Esophagus muscularis mucosa (tissue), 4 donors: ENCODE results near the gene RIC1. TPM values are rescaled to one million over a fixed set of nuclear protein-coding genes. Genes with fewer than 3 reads are reported as not detected.
"Not testable (repeated sequence)": the region's sequence is repeated elsewhere in the genome, so short reads cannot be mapped to it uniquely, and the experiment has no call there.

Source experiments
- DNase-seq: peaks from one replicate; pipeline ENCODE4 v3.0.0-alpha.2; 2017; ENCODE audit errors: extremely low spot score
- H3K27ac ChIP-seq, 4 donors: fragments of 200-600 bp; sonication (generic); replicated peaks in 1 of 4; 1 replicate in 3 of 4; 2 replicates in 1 of 4; pipeline ENCODE4 v1.5.1; 2016 to 2019; ENCODE audit warnings: mild to moderate bottlenecking in 1 of 4
- H3K27me3 ChIP-seq, 4 donors: fragments of 200-600 bp; sonication (generic); one replicate each; pipeline versions ENCODE4 v1.5.1 to v1.6.0; 2016 to 2019
- H3K36me3 ChIP-seq, 4 donors: fragments of 200-600 bp; sonication (generic); one replicate each; pipeline ENCODE4 v1.5.1; 2016 to 2019
- H3K4me1 ChIP-seq, 4 donors: fragments of 200-600 bp; sonication (generic); one replicate each; pipeline ENCODE4 v1.5.1; 2016 to 2019
- H3K4me3 ChIP-seq, 4 donors: fragments of 200-600 bp; sonication (generic); 1 replicate in 2 of 4; 2 replicates in 2 of 4; pipeline ENCODE4 v1.5.1; 2016 to 2019; ENCODE audit warnings: mild to moderate bottlenecking in 4 of 4, moderate library complexity in 1 of 4
- H3K9me3 ChIP-seq, 4 donors: fragments of 200-600 bp; sonication (generic); 1 replicate in 3 of 4; 2 replicates in 1 of 4; pipeline ENCODE4 v1.5.1; 2016 to 2019
- CTCF ChIP-seq, 3 experiments: fragments of 200-600 bp in 2 of 3; fragments of 450-650 bp in 1 of 3; sonication (generic) in 2 of 3; IDR thresholded peaks; one replicate each; pipeline ENCODE4 v1.5.1; 2017 to 2019; ENCODE audit warnings: antibody characterized with exemption in 3 of 3, mild to moderate bottlenecking in 2 of 3, moderate library complexity in 1 of 3
- EP300 ChIP-seq: sonication (generic); formaldehyde crosslinking; IDR thresholded peaks from one replicate; pipeline ENCODE4 v1.6.1; 2017; ENCODE audit warnings: antibody characterized with exemption
- POLR2A ChIP-seq: fragments of 450-650 bp; IDR thresholded peaks from one replicate; pipeline ENCODE4 v1.6.1; 2017; ENCODE audit warnings: antibody characterized with exemption, moderate library complexity, mild to moderate bottlenecking, low read depth
- POLR2AphosphoS5 ChIP-seq, 2 donors: sonication (generic); formaldehyde crosslinking; IDR thresholded peaks; one replicate each; pipeline ENCODE4 v1.6.1; 2017; ENCODE audit warnings: antibody characterized with exemption in 2 of 2
- WGBS: methylation state at CpG from one replicate; pipeline ENCODE4 v1.1.5; 2018; 5-methylcytosine and 5-hydroxymethylcytosine counted together
- intact Hi-C: fragments of 100-400 bp; cut with DNase I; formaldehyde crosslinking; loops from one replicate; pipeline ENCODE4 v1.15.1; 2023
- total RNA-seq, 4 donors: library from RNA; depleted of rRNA; stranded (reverse); fragments of >200 nt; gene quantifications; one replicate each; pipeline versions ENCODE4 v1.1.0 to v1.2.1, GENCODE V29; 2016

The RIC1 gene
- total RNA-seq, result 10 to 100 TPM; 51.6 to 64.9 (median 57.4) TPM

GRCh38 chr9:5628530-5629311, at the start of gene RIC1:
TSS of gene RIC1 (plus strand) at chr9:5629107. CDS start at chr9:5629310, 203 bp downstream.
- Histone ChIP-seq H3K27ac (peak within 1 kb of the TSS; percentile 98 to 99 (median 98)), H3K9me3 (no peaks in the 10 kb centered on the region), H3K4me1 (peaks cover 37 to 78% (median 69%) of the 10 kb centered on the region in 4 donors), H3K27me3 (no peaks in the 10 kb centered on the region), H3K36me3 (no peaks in the 10 kb centered on the region), H3K4me3 (peak within 1 kb of the TSS; percentile 77 to 99 (median 94))
- intact Hi-C loops, result loop anchor here (10.0 kb wide), 1 partner anchor 376 kb away; a partner anchor contains a TSS
- WGBS, result 1% methylated on average over 12 of the region's 84 CpGs
- TF ChIP-seq EP300 (no peak), POLR2A (no peak), POLR2AphosphoS5 (IDR thresholded peaks at IDR 0.05) (peak; percentile 83 to 95), CTCF (IDR thresholded peaks at IDR 0.05) (peak in 2 of 3 experiments; percentile 5 to 20)
- peak; percentile 98 for DNase-seq

GRCh38 chr9:5579881-5580280, 49.0 kb upstream of the RIC1 start:
- Histone ChIP-seq H3K9me3 (no peaks in the 10 kb centered on the region), H3K4me1 (peaks cover 8 to 12% (median 9%) of the 10 kb centered on the region in 4 donors), H3K4me3 (no peak overlapping the region), H3K27ac (no peak overlapping the region), H3K27me3 (no peaks in the 10 kb centered on the region), H3K36me3 (no peaks in the 10 kb centered on the region)
- 93% methylated on average over 1 of the region's 1 CpG for WGBS
- intact Hi-C loops, result no loop called here
- TF ChIP-seq POLR2A, result no peak
- no peak for TF ChIP-seq POLR2AphosphoS5 (IDR thresholded peaks at IDR 0.05)
- TF ChIP-seq EP300, result no peak
- no peak for TF ChIP-seq CTCF (IDR thresholded peaks at IDR 0.05)
- DNase-seq, result no peak

- WGBS, result 91% methylated on average over 3 of the region's 3 CpGs
- no peaks in the 10 kb centered on the region for H3K36me3 ChIP-seq
- no peak overlapping the region for H3K27ac ChIP-seq
- no peak for TF ChIP-seq POLR2AphosphoS5 (IDR thresholded peaks at IDR 0.05)
- no peak for TF ChIP-seq EP300
- TF ChIP-seq POLR2A, result no peak
- no peak for TF ChIP-seq CTCF (IDR thresholded peaks at IDR 0.05)
- H3K4me1 ChIP-seq, result peaks cover 8 to 12% (median 9%) of the 10 kb centered on the region in 4 donors
- H3K9me3 ChIP-seq, result no peaks in the 10 kb centered on the region
- no peak for DNase-seq
- H3K4me3 ChIP-seq, result no peak overlapping the region
- H3K27me3 ChIP-seq, result no peaks in the 10 kb centered on the region
- intact Hi-C loops, result no loop called here
Measured at GRCh38 chr9:5580650-5581049, 48.3 kb upstream of the RIC1 start.

GRCh38 chr9:5581706-5582105, 47.2 kb upstream of the RIC1 start:
- intact Hi-C loops, DNase-seq, H3K27ac ChIP-seq, H3K9me3 ChIP-seq, H3K4me3 ChIP-seq, H3K27me3 ChIP-seq, H3K36me3 ChIP-seq: not testable (repeated sequence)
- WGBS, result 100% methylated on average over 2 of the region's 2 CpGs
- H3K4me1 ChIP-seq, result peaks cover 8 to 12% (median 9%) of the 10 kb centered on the region in 4 donors

- no peak overlapping the region for H3K27ac ChIP-seq
- no peaks in the 10 kb centered on the region for H3K36me3 ChIP-seq
- H3K4me3 ChIP-seq, result no peak overlapping the region
- TF ChIP-seq POLR2AphosphoS5 (IDR thresholded peaks at IDR 0.05), result peak in 1 of 2 donors; percentile 65
- no peak for TF ChIP-seq CTCF (IDR thresholded peaks at IDR 0.05)
- H3K4me1 ChIP-seq, result peaks cover 8 to 12% (median 9%) of the 10 kb centered on the region in 4 donors
- no peaks in the 10 kb centered on the region for H3K9me3 ChIP-seq
- WGBS, result 12% methylated on average over 2 of the region's 2 CpGs
- intact Hi-C loops, result no loop called here
- no peaks in the 10 kb centered on the region for H3K27me3 ChIP-seq
- DNase-seq, result no peak
Measured at GRCh38 chr9:5582835-5583195, 46.1 kb upstream of the RIC1 start.
